HL-60/S4 (cell line): ENCODE results near the gene ASIC2.

ENCODE experiments used
- in situ Hi-C: fragments of 300-500 bp; cut with MboI; formaldehyde crosslinking; loops from 2 replicates; pipeline ENCODE4 v1.14.3; 2022; ENCODE audit warnings: low sequenced_read_pairs

The ASIC2 gene

GRCh38 chr17:33290253-33290652, 2.8 kb downstream of the ASIC2 start:
- in situ Hi-C loops = no loop called here

DNA sequence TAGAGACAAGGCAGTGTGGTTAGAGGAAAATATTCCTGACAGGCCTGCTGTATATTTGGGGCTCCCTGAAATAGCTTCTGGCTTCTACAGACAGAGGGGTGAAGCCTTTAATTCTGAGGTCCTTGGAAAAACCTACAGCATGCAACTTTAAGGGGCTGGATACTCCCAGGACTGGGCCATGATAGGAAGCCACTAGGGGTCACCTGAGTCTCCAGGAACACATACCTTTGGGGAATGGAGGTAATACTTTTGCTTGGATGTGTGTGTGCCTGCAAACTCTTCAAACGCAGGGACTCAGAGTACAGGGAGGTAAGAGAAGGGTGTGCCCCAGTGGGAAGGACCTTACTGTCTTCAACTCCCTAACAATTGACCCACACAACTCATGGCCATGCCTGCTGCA, 4.1 kb downstream of the ASIC2 start:
- in situ Hi-C loops = no loop called here

DNA sequence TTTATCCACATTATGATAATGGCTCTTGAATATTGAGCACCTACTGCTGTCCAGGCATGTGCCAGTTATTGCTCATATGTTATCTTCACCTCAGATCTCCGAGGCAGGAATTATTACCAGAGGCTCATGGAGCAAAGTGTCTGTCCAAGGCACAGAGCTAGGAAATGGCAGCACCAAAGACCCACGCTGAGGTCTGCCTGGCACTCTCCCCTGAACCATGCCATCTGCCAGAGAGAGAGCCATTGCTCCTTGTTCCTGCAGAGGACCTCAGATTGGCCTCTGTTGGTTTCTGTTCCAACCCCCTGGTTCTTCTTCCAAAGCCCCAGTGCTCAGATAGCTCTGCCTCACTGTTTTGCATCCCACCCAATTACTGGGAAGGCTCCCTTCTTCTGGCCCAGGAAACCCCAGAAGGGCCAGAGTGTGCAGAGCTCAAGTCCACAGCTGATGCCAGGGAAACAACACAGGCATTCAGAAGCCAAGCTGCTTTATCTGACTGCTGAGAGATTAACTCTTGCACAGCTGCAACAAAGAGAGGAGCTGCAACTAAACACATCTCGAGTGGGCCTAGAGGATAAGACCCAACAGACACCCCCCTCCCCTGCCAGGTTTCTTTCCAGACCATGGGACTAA, 5.9 kb downstream of the ASIC2 start:
- in situ Hi-C loops = no loop called here

GRCh38 chr17:33285413-33285812, 7.7 kb downstream of the ASIC2 start:
- in situ Hi-C loops = no loop called here

GRCh38 chr17:33284022-33284421, 9.1 kb downstream of the ASIC2 start:
- in situ Hi-C loops = no loop called here

DNA sequence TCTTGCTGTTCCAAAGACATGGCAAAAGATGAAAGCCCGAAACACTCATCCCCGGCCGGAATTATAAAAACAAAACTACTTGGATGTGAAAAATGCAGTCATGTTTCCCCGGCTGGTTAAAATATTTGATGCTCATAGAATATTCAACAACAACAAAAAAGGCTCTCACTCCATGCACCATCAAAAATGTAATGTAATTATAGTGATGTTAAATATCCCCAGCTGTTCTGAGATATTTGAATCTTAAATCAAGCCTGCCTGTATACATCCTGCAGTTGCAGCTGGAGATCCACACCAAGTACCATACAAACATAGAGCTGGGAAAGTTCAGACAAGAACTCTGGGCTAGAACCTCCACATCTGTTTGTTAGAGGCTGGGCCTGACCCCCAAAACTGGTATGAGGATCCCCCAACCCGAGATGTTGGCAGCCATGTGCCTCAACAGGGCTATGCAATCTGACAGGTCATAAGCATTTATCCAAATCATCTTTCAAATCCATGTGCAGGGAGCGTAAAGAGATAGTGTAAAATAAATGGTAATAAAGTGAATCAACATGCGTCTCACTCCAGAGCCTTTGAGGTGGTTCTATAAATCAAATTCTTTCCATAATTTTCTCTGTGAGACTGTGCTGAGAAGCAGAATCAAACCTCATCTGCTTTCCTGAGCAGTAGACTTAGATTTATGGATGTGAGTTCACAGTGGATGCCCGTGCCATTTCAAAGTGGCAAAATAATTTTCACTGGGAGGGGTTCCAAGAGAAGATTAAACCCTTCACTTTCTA, 12.7 kb downstream of the ASIC2 start:
- in situ Hi-C loops = no loop called here

- in situ Hi-C loops = no loop called here
Measured at GRCh38 chr17:33277436-33278100, 15.5 kb downstream of the ASIC2 start.

DNA sequence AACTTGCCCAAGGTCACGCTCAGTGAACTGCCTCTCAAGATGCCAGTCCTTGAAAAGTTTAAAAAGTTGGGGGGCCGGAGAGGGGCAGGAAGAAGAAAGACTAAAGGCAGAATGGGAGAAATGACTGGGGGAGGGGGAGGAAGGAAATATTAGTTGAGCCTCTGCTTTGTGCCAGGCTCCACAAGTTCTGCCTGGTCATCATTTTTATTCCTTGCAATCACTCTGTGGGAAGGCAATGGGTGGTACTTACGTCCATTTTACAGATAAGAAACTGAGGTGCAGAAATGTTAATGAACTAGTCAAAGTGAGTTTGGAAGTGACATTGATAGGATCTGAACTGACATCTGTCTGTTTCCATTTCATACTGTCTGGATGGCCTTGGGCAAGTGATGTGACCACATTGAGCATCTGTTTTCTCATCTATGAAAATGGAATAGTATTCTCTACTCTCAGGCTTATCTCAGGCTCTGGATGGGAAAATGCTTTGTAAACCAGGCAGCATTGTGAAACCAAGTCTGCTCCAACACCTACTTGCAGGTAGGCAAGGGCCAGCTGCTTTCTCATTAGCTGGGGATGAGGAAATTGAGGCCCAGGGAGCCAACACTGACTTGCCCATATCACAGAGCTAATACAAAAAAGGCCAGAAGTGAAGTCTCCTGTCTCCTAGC, 19.2 kb downstream of the ASIC2 start:
- in situ Hi-C loops = loop anchor here (25.0 kb wide), 1 partner anchor 112 kb away; no protein-coding TSS in a partner anchor

DNA sequence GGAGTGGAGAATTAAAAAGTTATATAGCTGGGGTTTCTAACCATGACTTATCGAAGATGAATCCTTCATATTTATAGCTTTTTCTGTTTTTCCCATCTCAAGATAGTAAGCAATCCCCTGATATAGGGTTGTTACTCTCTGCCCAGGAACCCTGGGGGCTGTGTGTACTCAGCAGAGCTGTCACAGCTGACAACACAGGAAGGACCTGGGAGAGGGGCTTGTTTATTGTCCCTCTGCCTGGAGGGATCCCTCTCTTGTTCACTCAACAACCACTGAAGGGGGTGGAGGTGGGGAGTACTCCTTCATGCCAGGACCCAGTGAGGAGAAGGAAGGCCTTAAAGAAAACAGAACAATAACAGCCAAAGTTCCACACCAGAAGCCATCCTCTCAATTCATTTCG, 19.8 kb downstream of the ASIC2 start:
- in situ Hi-C loops = loop anchor here (25.0 kb wide), 1 partner anchor 111 kb away; no protein-coding TSS in a partner anchor

DNA sequence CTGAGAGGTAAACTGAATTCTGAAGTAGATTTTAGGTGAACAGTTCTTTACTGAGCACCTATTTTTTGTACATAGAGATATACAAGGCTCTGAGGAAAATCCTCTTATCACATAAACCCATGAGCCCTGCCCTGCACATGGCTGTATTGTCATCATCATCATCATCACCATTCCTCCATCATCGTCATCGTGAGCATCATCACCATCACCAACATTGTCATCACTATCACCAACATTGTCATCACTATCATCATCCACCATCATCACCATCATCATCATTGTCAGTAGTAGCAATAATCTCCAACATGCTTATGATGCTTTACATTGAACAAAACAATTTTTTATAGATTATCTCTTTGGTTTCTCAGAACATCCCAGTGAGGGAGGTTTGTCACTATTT, 20.7 kb downstream of the ASIC2 start:
- in situ Hi-C loops = loop anchor here (25.0 kb wide), 1 partner anchor 110 kb away; no protein-coding TSS in a partner anchor

GRCh38 chr17:33269337-33270060, 23.6 kb downstream of the ASIC2 start:
- in situ Hi-C loops = loop anchor here (25.0 kb wide), 1 partner anchor 107 kb away; no protein-coding TSS in a partner anchor

- in situ Hi-C loops = loop anchor here (25.0 kb wide), 1 partner anchor 106 kb away; no protein-coding TSS in a partner anchor
Measured at GRCh38 chr17:33267851-33268548, 25.1 kb downstream of the ASIC2 start.

DNA sequence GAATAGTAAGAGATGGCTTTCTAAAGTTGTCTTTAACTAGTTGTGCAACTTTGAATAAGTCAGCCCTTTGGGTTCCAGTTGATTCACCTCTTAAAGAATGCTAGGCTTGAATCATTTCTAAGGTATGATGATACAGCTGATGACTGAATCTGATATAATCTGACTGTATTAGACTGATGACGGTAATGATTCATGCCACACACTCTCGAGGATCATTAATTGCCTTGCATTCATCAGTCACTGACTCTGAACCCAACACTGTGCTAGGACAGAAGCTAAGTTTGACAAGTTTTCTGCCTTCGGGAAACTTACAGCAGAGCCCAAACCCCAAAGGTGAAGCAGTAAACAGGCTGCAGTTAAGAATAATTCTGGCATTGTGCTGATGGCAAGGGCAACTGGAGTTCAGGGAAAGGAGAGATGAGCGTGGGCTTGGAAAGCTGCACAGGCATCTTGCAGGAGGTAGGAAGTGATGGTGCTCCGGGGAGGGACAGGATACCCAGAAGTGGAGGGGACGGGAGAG, 25.8 kb downstream of the ASIC2 start:
- in situ Hi-C loops = loop anchor here (25.0 kb wide), 1 partner anchor 105 kb away; no protein-coding TSS in a partner anchor

DNA sequence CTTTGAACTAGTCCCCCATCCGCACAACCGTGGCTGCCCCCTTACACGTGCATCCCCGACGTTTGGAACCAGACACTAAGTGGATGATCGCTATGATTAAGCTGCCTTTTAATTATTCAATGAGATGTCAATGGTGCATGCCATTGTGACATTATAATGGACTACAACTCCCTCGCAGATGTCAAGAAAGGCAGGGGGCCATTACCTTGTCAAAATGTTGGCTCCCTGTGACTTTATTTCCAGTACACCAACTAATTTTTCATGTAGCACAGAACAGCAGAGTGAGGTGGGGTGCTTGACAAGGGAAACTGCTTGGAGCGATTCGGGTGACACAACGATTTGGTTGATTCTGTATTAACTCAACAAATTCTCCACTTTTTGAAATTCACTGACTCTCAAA, 26.5 kb downstream of the ASIC2 start:
- in situ Hi-C loops = loop anchor here (25.0 kb wide), 1 partner anchor 104 kb away; no protein-coding TSS in a partner anchor

DNA sequence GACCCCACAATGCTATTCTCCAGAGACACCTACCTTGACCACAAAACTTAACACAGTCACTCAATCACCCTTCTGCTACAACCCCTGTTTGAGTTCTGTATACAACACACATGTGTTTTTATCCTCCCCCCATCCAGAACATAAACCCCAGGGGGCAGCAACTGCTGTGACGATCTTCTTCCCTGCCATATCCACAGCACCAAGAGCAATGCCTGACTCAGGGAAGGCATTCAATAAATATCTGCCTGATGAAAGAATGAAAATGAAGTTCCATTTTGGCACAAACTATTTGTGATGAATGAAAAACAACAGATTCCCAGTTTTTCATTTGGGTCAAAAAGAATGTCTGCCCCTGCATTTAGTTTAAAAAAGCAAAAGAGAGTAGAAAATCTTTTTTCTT, 27.0 kb downstream of the ASIC2 start:
- in situ Hi-C loops = loop anchor here (25.0 kb wide), 1 partner anchor 104 kb away; no protein-coding TSS in a partner anchor

DNA sequence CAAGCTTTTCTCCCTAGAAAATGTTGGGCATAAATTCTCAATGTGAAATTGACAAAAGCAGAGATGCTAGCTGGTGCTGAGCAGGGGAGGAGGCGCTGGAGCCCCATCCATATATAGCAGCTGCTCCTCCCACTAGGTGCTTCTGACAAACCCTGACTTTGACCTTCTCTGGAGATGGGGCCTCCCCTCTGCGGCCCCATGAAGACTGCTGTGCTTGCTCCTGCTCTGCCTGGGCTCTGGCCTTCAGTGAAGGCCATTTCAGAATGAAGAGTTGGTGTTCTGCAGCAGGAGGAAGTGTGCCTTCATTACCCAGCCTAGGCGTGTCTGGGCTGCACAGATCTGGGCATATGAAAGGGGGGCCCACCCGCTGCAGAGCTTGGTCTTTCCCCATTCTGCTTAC, 29.7 kb downstream of the ASIC2 start:
- in situ Hi-C loops = loop anchor here (25.0 kb wide), 1 partner anchor 101 kb away; no protein-coding TSS in a partner anchor

DNA sequence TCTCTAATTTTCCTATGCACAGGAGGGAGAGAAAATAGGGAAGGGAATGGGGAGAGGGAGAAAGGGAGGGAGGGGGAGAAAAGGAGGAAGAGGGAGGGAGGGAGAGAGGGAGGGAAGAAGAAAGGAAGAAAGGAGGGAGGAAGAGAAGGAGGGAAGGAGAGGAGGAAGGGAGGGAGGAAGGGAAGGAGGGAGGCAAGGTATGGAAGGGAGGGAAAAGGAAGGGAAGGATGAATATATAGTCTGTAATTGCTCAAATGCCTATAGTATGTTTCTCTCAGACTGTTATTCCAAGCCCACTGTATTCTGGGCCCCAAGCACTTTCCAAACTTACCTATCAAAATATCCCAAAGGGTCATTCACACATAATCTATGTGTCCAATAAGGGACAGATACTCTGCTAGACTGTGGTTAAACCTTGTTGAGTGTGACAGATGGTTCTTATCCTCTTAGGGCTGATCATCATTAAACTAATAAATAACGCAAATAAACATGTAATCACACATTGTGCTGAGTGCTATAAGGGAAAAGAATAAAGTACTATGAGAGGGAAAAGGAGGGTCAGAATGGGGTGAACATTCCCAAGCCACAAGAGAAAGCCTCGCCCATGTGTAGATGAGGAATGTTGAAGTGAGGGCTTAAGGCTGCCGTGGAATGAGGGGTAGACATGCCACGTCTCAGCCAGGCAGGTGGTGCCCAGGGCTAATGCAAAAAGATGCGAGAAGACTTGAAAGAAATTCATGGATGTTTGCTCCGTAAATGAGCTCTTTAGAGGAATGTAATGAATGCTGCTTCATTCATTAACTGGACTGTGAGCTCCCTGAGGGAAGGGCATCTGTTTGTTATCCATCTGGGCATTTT, 30.6 kb downstream of the ASIC2 start:
- in situ Hi-C loops = loop anchor here (25.0 kb wide), 1 partner anchor 100 kb away; no protein-coding TSS in a partner anchor

DNA sequence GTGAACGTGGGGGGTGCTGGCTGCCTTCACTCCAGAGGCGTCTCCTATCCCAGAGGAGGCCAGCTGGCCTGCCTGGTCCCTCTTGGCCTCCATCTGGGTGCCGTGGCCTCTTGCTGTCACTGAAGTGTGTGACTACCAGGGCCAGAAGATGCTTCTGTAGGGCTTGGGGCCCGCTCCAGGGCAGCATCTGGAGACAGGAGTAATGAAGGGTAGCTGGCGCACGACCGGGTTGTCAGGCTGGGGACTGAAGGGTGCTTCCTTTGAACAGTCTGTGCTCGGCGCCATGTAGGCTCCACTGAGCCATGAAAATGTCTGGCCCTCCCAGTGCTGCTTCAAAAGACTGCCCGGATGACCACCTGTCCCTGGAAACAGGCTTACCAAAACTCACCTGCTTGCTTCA, 31.3 kb downstream of the ASIC2 start:
- in situ Hi-C loops = loop anchor here (25.0 kb wide), 1 partner anchor 100 kb away; no protein-coding TSS in a partner anchor
